Inferior parietal cortex (tissue), 1 donor: ENCODE measurements around the gene CEP112.
"Not testable (repeated sequence)": the region's sequence is repeated elsewhere in the genome, so short reads cannot be mapped to it uniquely, and the experiment has no call there.

Source experiments
- DNase-seq: peaks from one replicate; pipeline ENCODE4 v3.0.0-alpha.2; 2016; ENCODE audit errors: extremely low spot score

Gene CEP112

DNA sequence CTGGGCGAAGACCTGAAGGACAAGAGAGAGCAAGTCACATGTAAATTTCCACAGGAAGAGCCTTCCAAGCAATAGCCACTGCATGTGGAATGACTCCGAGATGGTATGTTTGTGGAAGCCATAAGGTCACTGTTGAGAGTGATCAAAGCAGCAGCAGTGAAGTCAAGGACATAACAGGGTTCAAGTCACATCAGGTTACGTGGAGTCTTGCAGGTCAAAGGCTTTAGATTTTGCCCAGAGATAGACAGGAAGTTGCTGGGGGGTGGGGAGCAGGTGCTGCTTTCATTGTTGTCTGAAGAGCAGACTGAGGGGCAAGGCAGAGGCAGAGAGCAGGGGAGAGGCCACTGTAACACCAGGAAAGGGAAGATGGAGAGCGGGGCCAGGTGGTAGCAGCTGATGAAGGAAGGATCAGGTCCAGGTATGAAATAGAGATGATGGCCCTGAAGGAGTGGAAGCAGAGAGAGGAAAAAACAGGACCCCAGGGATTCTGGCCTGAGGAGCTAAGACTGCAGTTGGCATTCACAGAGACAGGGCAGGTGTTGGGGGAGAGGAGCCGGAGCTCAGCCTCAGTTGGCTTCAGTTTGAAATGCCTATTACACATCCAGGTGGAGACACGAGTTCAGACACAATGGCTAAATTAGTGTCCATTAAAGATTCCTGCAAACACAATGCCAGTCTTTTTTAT lies 501.2 kb downstream of the CEP112 start:
- DNase-seq: no peak

DNA sequence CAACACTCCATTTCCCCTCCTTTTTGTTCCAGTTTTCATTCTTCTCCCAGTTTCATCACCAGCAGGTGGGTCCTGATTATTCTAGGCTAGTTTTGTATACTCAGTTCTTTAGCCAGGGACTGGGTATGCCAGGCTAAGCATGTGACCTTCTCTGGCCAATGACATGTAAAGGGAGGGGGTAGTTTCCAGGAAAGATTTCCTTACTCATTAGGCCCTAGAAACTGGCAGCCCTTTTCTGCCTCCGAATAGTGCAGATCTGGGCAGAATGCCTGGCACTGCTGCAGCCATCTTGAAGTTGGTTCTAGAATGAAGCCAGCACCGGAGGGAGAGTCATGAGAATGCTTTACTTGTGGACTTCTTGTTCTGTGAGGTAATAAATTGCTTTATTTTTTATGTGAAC lies 503.6 kb downstream of the CEP112 start:
- DNase-seq: no peak

DNA sequence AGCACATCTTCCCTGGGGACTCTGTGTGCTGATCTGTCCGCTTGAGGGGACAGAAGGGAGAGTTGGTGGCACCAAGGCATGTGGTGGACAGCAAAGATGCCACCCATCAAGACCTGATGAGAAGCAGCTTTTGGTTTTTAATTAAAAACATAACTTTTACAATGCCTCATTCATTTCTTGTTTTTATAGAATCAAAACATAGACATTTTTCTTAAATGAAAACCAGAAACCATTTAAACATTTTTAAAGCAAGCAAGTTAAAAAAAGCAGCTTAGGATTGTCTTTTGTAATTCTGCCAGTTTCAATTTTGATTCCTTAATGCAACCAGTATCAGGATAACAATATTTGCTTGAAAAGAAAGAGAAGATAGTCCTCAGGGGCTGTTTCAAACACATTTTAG lies 506.8 kb downstream of the CEP112 start:
- DNase-seq: no peak

DNA sequence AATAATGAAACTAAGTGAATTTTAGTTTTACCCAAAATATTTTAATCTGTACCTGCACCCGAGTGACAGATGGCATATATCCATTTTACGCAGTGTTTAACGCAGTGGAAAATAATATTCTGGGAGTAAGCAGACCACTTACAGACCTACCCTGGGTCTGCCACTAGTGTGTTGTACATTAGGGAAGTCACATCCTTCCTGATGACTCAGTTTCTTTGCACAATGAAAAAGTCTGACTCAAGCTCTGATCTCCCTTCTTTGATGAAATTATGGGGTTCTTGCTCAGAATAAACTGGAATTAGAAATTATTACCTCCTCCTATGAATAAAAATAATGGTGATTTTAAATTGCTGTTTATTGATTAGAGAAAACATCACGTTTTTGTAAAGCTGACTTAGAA lies 507.3 kb downstream of the CEP112 start:
- no peak for DNase-seq

DNA sequence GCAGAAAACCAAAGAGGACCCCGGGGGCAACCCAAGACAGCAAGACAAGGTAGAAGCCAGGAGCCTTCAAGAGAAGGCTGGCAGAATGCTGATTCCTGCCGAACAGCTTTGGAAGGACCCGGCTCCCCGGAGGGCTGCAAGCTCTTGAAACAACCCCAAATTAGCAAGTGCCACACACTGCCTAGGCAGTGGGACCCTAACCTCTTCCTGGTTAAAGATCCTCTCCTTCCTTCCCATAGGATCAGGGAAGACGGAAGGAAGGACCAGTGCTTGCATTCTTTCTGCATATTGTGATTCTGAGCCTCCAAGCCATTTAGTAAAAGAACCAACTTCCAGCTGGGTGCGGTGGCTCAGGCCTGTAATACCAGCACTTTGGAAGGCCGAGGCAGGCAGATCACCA lies 508.5 kb downstream of the CEP112 start:
- DNase-seq: no peak

DNA sequence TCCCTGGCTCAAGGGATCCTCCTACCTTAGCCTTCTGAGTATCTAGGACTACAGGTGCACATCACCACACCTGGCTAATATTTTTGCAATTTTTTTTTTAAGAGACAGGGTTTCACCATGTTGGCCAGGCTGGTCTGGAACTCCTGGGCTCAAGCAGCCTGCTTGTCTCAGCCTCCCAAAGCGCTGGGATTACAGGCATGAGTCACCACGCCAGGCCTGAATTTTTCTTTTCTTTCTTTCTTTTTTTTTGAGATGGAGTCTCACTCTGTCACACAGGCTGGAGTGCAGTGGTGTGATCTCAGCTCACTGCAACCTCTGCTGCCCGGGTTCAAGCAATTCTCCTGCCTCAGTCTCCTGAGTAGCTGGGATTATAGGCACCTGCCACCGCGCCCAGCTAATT lies 510.2 kb downstream of the CEP112 start:
- DNase-seq: not testable (repeated sequence)

DNA sequence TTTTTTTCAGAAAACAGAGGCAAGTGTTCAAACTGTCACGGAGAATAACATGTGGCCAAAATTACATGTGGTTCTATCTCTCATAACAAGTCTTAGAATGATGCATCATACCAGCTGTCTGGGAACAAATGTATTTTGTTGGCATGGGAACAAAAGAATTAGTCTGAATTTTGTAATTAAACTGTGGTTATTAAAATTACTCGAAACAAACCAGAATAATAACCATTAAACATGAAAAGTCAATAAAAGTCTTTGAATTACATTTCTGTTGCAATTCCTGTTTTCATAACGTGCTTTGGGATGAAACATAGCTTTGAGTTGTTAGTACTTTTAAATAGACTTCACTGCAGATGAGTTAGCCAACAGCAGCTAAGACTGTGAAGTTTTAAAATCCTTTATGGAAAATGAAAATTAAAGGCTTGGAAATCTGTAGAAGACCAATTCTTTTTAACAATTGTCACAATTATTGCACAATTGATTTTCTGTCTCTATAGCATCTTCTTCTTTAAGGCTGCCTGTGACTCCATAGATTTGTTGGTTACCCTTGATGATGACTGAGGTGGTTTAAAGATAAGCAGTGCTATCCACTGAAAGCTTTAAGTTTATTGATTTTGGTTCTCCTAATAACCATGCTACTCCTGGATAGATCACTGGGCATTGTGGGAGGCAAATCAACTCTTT lies 512.6 kb downstream of the CEP112 start:
- DNase-seq: peak; percentile 29

DNA sequence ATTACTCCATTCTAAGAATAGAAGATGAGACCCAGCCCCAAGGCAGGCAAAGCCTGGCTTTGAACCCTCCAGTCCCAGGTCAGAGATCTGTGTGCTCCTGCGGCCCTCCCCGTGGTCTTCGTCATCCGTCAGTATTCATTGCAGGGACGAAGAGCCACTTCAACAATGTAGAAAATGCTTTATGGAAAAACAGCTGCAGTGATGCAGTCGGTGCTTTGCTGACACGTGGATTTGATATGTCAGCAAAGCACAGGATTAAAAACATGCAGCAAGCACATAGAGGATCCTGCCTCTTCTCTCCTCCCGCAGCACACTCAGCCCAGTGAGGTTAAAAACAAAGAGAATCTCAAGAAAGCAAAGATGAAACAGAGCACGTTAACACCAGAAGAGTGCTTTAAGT lies 513.4 kb downstream of the CEP112 start:
- DNase-seq: no peak

DNA sequence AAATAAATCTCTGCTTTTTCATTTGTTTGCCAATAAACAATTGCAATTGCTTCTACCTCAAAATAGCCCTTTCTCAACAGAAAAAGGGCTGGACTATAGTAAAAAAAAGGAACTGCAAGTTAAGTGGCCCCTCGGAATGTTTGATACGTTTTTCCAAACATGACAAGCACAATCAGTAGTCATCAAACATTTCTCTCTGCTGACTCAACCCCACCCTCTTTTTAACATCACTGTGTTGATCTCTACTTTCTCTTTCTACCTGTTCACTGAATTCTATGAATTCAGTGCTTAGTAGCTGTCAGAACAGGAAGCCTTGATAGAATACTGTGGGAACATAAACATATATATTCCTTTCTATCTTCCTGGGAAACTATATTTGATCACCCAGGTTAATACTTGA lies 514.0 kb downstream of the CEP112 start:
- no peak for DNase-seq

DNA sequence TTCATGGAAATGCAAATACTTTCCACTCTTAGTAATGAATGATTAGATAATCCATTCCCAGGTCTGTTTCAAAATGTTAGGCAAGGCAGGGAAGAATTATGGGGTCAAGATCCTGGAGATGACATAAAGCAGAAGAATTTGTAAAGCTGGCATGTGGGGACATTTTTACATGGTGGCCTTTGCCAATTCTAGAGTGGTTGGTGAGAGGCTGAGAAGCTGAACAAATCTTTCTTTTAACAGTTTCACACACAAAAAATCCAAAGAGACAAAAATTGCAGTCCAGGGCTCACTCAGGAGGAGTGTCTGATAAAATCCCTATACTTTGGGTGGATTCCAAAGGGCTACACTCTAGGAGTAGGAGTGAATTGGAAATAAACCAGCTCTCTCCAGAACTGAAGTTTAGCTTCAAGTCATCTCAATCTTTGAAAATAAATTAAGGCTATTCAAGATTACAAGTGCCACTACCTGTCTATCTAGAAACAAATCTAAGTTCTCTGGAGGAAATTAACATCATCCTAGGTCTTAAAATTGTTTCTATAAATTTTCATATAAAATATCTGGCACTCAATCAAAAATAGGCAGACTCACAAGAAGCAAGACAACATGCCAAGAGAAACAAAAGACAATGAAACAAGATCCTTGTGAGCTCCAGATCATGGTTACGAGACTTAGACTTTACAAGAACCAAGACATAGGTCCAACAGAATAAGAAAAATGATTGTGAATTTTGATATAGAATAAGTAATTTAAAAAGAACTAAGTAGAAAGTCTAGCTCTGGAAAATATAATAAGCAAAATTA lies 517.5 kb downstream of the CEP112 start:
- no peak for DNase-seq

DNA sequence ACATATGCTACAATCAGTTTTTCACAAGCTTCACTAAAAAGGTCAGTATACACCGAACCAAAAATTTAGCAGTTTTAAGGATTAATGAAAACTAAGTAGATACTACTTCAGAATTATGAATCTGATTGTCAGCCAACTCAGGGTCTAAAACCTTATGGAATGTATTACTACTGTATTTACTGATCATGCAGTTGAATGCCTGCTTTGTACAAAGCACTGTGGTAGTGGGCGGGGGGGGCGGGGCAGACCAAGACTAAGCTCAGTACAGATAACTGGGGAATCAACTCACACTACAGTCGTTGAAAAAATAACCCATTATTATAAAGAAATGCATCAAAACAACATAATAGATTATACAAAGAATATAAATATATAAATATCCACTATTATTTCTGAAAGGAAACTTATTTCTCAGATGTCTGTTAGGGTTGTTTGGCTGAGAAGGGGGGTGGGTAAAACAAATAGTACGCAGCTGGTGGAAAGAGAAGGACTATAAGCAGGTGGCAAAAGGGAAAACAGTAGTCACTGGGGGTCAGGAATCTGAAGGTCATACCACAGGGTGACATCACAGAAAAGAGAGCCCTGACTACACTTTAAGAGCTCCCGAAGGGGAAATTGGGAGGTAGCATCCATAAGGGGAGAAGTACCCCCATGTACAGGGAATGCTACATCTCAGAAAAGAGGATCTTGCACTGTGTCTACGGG lies 521.1 kb downstream of the CEP112 start:
- no peak for DNase-seq

DNA sequence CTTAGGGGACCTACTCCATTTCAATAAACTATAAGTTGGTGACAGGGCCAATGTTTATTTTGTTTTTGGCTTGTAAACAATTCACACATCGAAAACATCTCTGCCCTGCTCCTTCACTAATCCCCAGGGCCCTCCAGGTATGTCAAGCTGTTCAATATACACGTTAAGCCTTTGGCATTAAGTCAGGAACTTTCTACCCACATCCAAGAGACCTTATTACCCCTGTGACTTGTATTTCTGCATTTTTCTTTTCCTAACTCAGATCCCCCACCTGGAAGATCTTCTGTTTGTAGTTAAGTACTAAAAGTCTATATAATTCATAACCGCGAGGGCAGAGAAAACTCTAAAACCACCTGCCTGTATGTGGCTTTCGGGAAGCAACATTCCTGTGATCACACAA lies 523.7 kb downstream of the CEP112 start:
- no peak for DNase-seq

DNA sequence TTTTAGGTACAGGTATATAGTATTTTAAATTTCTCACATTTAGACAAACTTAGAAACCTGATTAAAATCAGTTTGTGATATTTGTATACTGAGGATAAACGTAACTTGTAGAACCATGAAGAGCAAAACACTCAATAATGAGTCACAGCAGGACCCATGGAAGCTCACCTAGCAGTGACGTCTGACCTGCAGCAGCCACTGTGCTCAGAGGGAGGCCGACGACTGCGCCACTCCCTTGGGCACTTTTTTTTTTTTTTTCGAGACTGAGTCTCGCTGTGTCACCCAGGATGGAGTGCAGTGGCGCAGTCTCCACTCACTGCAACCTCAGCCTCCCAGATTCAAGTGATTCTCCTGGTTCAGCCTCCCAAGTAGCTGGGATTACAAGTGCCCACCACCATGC lies 524.3 kb downstream of the CEP112 start:
- no peak for DNase-seq

DNA sequence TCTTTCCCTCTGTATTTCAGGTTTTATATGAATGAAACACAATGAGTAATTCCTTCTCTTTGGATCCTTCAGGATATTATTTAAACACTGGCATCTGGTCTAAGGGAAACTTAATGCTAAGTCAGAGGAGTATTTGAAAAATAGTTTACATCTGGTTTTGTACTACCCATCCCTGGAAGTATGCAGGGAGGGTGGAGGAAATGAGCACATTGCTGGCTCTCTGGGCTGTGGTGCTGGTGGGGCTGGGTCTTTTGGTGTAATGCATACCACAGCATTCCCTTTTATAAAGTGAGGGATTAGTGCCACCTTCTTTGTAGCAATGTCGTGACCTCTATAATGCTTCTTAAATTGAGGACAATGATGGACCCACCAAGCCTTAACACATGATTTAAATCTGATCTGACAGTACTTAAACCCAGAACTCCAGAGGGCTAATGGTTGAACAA lies 525.0 kb downstream of the CEP112 start:
- no peak for DNase-seq

DNA sequence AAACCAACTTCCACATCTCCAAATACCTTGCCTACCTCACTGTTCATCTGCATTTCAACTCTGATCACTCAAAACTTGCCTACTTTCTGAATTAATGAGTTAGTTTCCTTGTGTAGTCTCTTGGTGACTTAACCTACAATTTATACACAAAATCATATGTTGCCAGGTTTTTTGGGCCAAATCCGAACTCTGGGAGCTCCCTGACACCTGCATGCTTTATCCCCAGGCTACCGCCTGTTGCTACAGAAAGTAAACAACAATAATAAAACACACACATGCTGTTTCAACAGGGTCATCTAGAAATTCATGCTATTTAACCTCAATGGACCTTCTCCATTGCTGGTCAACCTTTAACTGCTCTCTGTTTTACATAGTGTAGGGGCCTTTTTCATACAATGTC lies 526.0 kb downstream of the CEP112 start:
- DNase-seq: no peak

DNA sequence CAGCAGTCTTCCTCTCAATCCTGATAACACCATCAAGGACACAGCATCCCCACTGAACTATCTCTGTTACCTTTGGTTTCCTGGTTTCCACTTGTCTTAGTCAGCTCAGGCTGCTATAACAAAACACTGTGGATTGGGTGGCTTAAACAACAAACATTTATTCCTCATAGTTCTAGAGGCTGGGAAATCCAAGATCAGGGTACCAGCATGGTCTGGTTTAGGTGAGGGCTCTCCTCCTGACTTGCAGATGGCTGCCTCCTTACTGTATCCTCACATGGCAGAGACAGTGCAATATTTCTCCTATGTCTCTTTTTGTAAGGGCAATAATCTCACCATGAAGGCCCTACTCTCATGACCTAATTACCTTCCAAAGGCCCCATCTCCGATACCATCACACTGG lies 527.2 kb downstream of the CEP112 start:
- DNase-seq: no peak

DNA sequence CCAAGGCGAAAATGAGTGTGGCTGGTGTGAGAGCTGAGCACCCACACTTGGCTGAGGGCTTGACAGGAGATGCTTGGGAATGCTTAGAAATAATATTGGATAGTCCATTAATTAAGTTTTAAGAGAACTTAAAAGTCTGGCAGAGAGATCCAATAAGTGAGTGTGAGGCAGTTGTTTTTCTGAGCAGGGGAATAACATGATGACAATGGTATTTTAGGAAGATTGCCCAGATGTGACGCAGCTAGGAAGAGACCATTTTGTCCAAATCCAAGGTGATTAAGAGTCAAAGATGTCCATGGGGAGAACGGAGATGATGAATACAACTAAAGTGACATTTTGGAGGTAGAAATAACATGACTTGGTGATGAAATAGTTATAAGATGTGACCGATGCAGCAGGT lies 527.7 kb downstream of the CEP112 start:
- DNase-seq: no peak

DNA sequence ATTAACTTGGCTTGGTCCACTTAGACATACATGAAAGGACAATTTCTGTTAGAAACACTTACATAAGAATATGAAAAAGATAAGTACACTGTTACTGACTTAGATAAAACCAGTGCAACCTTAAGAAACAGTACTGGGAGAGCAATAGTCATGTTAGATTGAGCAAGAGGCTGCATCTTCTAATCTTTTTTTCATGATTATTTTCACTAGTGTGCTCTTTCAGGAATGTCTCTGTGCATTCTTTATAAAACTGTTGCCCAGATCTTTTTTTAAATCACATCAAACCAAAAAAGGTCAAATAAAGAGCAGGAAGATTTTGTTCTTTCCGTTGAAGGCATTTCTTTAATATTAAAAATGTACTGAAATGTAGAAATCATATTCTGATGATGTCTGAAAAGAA lies 529.7 kb downstream of the CEP112 start:
- no peak for DNase-seq

DNA sequence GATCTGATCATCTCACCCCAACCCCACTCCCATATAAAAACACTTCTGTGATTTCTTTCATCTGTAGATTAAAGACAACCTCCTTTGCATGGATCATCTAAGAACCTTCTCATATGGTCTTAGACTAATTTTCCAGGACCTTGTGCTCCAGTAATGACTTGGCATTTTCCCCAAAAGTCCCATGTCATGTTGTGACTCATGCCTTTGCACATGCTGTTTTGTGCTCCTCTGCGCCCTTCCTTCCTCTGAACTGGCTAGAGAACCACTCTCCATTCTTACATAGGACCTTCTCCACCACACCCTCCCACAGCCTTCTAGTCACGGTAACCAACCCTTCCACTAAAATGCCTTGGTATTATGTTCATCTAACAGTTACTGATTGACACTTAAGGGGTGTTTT lies 531.0 kb downstream of the CEP112 start:
- no peak for DNase-seq

DNA sequence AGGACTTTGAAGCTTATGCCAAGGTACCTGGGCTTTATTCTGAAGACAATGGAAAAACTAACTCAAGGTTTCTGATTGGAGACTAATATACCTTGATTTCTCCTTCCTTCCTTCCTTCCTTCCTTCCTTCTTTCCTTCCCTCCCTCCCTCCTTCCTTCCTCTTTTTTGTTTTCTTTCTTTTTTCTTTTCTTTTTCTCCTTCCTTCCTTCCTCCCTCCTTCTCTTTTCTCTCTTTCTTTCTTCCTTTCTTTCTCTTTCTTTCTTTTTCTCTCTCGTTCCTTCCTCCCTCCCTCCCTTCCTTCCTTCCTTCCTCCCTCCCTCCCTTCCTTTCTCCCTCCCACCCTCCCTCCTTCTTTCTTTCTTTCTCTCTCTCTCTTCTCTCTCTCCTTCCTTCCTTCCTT lies 531.9 kb downstream of the CEP112 start:
- no peak for DNase-seq

DNA sequence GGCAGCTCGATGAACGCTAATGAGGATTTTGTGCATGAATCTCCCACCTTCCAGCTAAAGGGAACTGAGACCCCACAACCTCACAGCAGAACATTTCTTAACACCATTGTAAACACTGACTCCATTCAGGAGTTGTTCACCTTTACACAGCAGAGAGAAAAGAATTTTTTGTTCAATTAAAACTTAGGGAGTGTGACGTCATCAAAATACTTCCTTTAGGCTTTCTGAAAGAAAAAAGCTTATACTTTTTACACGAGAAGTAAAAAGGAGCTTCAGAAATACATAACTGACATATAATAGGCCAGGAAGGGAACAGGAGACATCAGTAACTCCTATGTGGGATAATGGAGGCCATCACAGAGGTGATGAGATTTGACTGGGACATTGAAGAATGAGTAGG lies 532.4 kb downstream of the CEP112 start:
- DNase-seq: no peak

DNA sequence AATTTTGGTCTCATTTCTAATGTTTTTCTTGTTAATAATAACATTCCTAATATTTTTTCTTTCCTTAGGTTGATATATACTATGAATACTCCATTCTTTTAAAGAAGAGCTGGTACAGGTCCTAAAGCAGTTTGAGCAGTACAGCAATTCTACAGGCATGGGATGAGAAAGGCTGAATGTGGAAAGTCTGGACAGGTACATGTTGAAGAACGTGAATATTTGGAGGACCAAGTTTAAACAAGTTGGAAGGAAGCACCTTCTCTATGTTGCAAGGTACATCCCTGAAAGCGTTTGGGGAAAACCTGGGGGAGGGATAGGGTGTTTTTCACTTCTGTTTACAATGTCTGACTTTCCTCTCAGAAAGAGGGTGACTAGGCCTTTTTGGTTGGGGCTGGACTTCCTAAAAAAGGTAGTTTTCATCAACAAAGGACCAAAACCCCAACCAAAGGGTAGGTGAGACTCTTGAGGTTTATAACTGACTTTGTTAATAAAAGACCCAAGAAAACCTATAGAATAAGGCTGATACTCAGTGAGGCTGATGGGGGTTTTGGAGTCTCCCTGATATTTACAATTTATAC lies 534.6 kb downstream of the CEP112 start:
- DNase-seq: no peak
